ENCODE data around the gene JAK3.

GRCh38 chr19:17817668-17818363 is 30.0 kb downstream of the JAK3 start:
- TF ChIP-seq MXD3 (CRISPR knock-in tag; IDR thresholded peaks at IDR 0.05) (no peak), CTCF (CRISPR knock-in tag; IDR thresholded peaks at IDR 0.05) (no peak), ZNF816 (CRISPR knock-in tag; IDR thresholded peaks at IDR 0.05; ENCODE audit: borderline replicate concordance) (no peak), PREB (CRISPR knock-in tag; IDR thresholded peaks at IDR 0.05) (no peak), FOXJ3 (CRISPR knock-in tag; IDR thresholded peaks at IDR 0.05; ENCODE audit: borderline replicate concordance) (no peak), HNF1A (IDR thresholded peaks at IDR 0.05; ENCODE audit: low read depth) (no peak), HNF1A (CRISPR knock-in tag; IDR thresholded peaks at IDR 0.05; ENCODE audit: borderline replicate concordance) (no peak), ZBTB49 (CRISPR knock-in tag; IDR thresholded peaks at IDR 0.05; ENCODE audit: borderline replicate concordance) (no peak), HMGXB4 (CRISPR knock-in tag; IDR thresholded peaks at IDR 0.05; ENCODE audit: borderline replicate concordance in 1 of 2, low read depth in 1 of 2) (no peak), TAF15 (IDR thresholded peaks at IDR 0.05; ENCODE audit: low read depth, low read length, poor library complexity, severe bottlenecking) (no peak), ETV6 (CRISPR knock-in tag; conservative IDR thresholded peaks at IDR 0.05) (no peak)
